ENCODE data around the gene SLC9A8.

SLC9A8 gene

GRCh38 chr20:49871391-49871948 lies 58.8 kb downstream of the SLC9A8 start:
- in situ Hi-C loops (cut with MboI; ENCODE audit: low sequenced_read_pairs), result no loop called here

DNA sequence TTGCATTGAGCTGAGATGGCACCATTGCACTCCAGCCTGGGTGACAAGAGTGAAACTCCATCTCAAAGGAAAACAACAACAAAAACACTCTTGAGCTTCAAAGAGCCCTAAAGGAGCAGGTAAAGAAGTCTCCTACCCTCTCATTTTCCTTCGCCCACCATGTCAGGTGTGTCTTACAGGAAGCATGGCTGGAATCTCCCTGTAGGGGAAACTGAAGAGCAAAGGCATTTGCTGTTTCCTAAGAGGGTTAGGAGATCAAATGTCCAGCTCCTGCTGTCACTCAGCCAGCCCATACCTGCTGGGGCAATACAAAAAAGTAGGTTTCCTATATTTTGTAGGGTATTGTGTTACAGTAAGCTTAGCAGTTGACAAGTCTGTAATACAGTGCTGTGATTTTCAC lies 59.4 kb downstream of the SLC9A8 start:
- in situ Hi-C loops (cut with MboI; ENCODE audit: low sequenced_read_pairs), result no loop called here

GRCh38 chr20:49874696-49875095 lies 62.1 kb downstream of the SLC9A8 start:
- in situ Hi-C loops (cut with MboI; ENCODE audit: low sequenced_read_pairs), result loop anchor here (25.0 kb wide), 1 partner anchor 537 kb away; no protein-coding TSS in a partner anchor

- in situ Hi-C loops (cut with MboI; ENCODE audit: low sequenced_read_pairs), result loop anchor here (25.0 kb wide), 1 partner anchor 540 kb away; no protein-coding TSS in a partner anchor
These were observed 64.8 kb downstream of the SLC9A8 start for GRCh38 chr20:49877386-49877921.

DNA sequence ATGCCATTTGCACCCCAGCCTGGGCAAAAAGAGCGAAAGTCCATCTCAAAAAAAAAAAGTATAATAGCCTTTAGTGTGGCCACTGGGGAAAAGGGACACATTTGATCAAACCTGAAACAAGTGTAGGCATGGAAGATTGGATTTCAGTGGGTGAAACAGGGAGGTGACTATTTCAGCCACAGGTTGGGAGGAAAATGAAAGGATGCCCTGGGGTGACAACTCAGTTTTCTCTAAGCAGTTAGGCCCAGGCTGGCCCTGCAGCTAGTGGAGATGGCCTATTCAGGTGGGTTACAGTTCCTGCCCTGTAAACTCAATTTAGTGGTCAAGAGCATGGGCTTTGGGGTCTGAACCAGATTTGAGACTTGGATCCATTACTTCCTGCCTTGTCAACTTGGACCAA lies 66.3 kb downstream of the SLC9A8 start:
- in situ Hi-C loops (cut with MboI; ENCODE audit: low sequenced_read_pairs), result loop anchor here (25.0 kb wide), 1 partner anchor 542 kb away; no protein-coding TSS in a partner anchor

GRCh38 chr20:49880177-49880576 lies 67.5 kb downstream of the SLC9A8 start:
- in situ Hi-C loops (cut with MboI; ENCODE audit: low sequenced_read_pairs), result loop anchor here (25.0 kb wide), 1 partner anchor 543 kb away; no protein-coding TSS in a partner anchor

DNA sequence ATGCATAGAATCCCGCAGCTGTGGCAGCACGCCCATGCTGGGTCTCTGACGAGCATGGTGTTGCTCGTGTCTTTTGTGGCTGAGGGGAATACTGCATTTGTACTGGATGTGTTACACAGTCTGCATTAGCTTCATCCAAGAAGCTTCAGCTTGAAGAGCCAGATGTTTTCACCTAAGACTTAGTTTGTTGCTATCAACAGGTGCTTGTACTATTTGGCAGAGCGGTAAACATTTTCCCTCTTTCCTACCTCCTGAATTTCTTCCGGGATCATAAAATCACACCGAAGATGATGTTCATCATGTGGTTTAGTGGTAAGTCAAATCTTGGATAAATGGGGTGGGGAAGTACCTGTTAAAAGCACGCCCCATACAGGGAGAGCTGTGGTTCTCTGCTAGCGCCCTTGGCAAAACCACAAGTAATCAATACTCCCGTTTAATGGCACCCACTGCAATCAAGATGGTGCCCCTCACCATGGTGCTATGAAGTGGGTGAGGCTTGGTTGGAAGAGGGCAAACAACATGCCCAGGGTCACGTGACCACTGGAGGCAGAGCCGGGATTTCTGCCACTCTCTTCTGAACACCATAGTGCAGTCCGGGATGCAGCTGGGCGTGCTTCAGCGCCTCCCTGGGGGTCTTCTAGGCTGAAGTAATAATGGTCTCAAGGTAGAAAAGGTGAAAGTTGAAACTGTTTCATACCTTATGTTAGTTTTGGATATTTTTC lies 68.3 kb downstream of the SLC9A8 start:
- in situ Hi-C loops (cut with MboI; ENCODE audit: low sequenced_read_pairs), result loop anchor here (25.0 kb wide), 1 partner anchor 544 kb away; no protein-coding TSS in a partner anchor

DNA sequence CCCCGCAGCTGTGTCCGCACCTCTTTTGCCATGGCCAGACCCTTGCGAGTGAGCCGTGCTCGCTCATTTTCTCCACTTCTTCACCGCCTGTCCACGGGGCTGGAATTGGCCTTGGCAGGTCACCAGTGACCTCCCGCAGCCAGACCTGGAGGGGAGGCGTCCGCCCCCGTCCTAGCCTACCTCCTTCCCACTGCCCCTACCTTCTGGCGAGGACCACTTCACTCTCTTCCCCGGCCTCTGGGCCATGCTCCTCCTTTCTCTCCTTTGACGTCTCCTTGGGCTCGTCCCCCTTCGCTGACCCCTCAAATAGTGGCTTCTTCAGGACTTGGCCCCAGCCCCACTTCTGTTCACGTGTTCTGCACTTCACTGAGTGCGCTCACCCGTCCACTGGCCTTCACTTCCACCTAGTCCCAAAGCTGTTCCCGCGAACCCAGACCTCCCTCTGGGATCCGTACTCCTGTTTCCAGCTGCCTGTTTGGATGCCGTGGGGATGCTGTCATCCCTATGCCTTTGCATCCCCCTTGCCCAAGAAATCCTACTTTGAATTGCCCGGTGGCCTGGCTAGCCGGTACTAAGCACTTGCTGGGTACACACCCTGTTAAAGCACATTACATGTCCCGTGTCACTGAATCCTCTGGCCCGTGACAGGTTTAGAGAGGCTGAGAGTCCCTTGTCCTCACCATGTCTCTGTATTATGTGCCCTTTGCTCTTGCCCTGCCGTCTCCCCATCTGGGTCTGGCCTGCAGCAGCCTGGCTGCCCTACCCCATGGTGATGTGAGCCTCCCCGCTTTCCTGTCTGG lies 69.7 kb downstream of the SLC9A8 start:
- in situ Hi-C loops (cut with MboI; ENCODE audit: low sequenced_read_pairs), result loop anchor here (25.0 kb wide), 1 partner anchor 545 kb away; no protein-coding TSS in a partner anchor

- in situ Hi-C loops (cut with MboI; ENCODE audit: low sequenced_read_pairs), result loop anchor here (25.0 kb wide), 1 partner anchor 546 kb away; no protein-coding TSS in a partner anchor
These were observed 70.7 kb downstream of the SLC9A8 start for GRCh38 chr20:49883246-49883802.

DNA sequence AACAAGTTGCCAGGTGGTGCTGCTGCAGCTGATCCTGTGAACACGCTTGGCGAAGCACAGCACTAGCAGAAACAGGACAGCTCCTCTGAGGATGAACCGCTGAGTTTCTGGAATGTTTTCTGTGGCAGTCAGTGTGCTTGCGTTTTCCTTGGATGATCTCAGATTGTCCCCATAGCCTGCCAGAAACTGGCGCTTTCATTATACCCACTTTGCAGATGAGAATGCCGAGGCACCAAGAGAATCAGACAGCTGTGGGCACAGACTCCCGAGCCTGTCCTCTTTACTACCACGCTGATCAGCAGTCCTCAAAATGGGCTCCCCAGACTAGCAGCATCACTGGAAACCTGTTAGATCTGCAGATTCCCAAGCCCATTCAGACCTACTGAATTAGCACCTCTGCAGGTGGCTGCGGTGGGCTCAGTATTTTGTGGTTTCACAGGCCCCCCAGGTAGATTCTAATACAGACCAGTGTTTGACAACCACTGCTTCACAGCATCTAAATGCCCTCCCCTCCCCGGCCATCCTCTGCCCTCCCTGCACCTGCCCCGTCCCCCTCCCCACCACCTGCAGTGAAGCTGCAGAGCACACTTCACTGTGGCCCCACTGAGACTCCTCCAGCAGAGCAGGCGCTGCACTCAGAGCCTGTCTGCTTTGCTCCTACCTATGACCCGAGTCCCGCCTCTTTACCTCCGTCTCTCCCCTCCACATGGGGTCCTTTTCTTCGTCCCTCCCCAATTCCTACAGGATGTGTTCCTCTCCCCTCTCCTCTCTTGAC lies 73.1 kb downstream of the SLC9A8 start:
- in situ Hi-C loops (cut with MboI; ENCODE audit: low sequenced_read_pairs), result loop anchor here (25.0 kb wide), 1 partner anchor 548 kb away; no protein-coding TSS in a partner anchor

DNA sequence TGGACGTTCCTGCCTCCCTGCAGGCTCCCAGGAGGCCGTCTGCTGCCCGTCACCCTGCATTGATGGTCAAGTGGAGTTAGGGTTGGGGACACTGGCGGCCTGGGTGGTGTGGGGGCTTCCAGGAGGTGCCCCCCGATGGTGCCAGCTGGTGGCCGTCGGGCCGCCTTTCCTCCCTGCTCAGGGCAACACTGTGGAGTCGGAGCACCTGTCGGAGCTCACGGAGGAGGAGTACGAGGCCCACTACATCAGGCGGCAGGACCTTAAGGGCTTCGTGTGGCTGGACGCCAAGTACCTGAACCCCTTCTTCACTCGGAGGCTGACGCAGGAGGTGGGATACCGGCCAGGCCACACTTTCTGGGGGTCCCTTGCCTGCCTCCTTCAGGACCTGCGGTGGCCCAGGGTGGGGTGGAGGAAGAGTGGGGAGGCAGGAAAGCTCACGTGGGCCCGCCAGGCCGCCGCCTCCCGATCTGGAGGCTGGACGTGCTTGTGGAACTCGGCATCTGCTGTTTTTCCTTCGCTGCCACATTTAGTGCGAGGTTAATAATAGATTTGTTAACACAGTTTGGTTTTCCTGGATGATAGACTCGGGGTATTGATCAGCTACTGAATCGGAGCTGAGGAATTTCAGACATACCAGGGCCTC lies 74.1 kb downstream of the SLC9A8 start:
- in situ Hi-C loops (cut with MboI; ENCODE audit: low sequenced_read_pairs), result loop anchor here (25.0 kb wide), 1 partner anchor 549 kb away; no protein-coding TSS in a partner anchor

- in situ Hi-C loops (cut with MboI; ENCODE audit: low sequenced_read_pairs), result loop anchor here (25.0 kb wide), 1 partner anchor 550 kb away; no protein-coding TSS in a partner anchor
These were observed 74.9 kb downstream of the SLC9A8 start for GRCh38 chr20:49887251-49888211.

DNA sequence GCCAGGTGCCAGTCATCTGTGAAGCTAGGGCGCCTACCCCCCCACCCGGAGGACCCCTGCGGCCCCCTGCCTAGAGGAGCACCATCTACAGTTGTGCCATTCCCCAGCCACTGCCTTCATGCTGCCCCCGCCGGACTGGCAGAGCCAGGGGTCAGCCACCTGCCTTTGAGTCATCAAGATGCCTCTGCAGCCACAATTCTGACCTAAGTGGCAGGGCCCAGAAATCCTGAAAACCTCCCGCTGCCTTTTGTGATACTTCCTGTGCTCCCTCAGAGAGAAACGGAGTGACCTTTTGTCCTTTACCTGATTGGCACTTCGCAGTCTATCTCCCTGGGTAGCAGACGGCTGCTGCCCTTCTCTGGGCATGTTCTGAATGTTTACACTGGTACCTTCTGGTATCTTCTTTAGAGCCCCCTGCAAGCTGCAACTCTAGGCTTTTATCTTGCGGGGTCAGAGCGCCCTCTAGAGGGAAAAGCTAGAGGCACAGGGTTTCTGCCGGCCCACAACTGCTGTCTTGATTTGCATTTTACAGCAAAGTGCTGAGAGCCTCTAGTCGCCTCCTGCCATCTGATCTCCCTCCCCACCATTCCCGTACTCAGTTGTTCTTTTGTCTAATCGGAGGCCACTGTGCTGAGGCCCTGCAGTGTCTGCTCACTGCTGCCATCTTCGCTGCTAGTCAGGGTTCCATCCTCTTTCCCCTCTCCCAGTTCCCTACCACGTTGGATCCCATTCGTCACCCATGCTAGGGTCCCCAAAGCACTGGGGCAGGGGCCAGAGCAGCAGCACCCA lies 75.8 kb downstream of the SLC9A8 start:
- in situ Hi-C loops (cut with MboI; ENCODE audit: low sequenced_read_pairs), result loop anchor here (25.0 kb wide), 1 partner anchor 551 kb away; no protein-coding TSS in a partner anchor

DNA sequence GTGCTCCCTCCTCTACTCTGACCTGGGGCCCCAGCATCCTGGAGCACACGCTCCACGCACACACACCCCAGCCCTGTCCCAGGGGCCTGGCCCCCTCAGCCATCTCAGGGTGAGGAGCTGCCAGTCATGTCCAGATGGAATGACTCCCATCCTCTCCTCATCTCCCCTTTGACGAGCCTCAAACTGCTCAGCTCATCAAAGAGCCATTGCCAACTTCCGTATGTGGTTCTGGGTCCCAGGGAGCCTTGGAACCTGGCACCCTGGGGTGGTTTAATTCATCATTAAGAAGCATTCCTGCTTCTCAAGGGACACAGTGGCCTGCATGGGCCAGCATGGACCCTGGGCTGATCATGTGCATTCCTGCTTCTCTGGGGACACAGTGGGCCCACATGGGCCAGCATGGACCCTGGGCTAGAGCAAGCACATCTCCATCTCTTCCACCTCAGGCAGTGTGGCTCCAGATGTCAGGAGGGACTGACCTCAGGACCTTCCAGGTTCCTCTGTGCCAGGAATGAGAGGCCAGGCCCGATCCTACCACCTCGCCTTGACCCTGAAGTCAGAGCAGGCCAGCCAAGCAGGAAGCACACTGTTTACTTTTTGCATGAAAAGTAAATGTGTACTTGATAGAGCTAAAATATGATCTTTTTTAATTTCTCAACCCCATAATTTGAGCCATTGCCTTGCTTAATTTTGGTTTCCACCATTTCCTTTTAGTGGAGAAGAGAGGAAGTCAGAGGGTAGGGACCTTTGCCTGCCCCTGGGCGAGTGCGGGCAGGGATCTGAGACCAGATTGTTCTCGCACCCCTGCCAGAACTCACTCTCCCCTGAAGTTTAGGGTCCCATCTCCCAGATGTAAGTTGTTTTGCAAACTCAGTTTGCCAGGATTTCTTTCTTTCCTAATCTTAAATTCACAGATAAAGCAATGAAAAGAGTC lies 76.6 kb downstream of the SLC9A8 start:
- in situ Hi-C loops (cut with MboI; ENCODE audit: low sequenced_read_pairs), result loop anchor here (25.0 kb wide), 1 partner anchor 552 kb away; no protein-coding TSS in a partner anchor

GRCh38 chr20:49889935-49890333 lies 77.3 kb downstream of the SLC9A8 start:
- in situ Hi-C loops (cut with MboI; ENCODE audit: low sequenced_read_pairs), result loop anchor here (25.0 kb wide), 1 partner anchor 553 kb away; no protein-coding TSS in a partner anchor
